Mesenchymal stem cell (in vitro differentiated cells and primary cell): ENCODE results near the gene ECPAS.
A peak's percentile ranks its signal among the peaks of the same experiment; 100 is the strongest.

Source experiments
- DNase-seq: peaks from one replicate; pipeline ENCODE4 v3.0.0-alpha.2; 2013
- H2AFZ ChIP-seq: one replicate; pipeline ENCODE4 v1.6.1; 2013; ENCODE audit warnings: low read depth, mild to moderate bottlenecking, control low read depth, inconsistent platforms, low read length, moderate library complexity
- H2AK5ac ChIP-seq: 2 replicates; pipeline ENCODE4 v1.6.1; 2013; ENCODE audit warnings: low read length, moderate library complexity, mild to moderate bottlenecking, inconsistent platforms; ENCODE audit not compliant: severe bottlenecking
- H2BK120ac ChIP-seq: one replicate; pipeline ENCODE4 v1.6.1; 2013; ENCODE audit warnings: low read depth, mild to moderate bottlenecking, inconsistent platforms, low read length, moderate library complexity
- H2BK12ac ChIP-seq, 2 experiments: one replicate each; pipeline ENCODE4 v1.6.1; 2013; ENCODE audit warnings: inconsistent platforms in 2 of 2, low read length in 2 of 2, mild to moderate bottlenecking in 2 of 2, moderate library complexity in 2 of 2, control low read depth in 1 of 2
- H2BK15ac ChIP-seq: one replicate; pipeline ENCODE4 v1.6.1; 2013; ENCODE audit warnings: mild to moderate bottlenecking, low read depth, inconsistent platforms; ENCODE audit not compliant: poor library complexity, severe bottlenecking
- H2BK5ac ChIP-seq: 2 replicates; pipeline ENCODE4 v1.6.1; 2013; ENCODE audit warnings: low read depth, mild to moderate bottlenecking, low read length, control low read depth, inconsistent platforms; ENCODE audit not compliant: poor library complexity, severe bottlenecking
- H3K14ac ChIP-seq, 2 experiments: one replicate each; pipeline ENCODE4 v1.6.1; 2013; ENCODE audit warnings: inconsistent platforms in 2 of 2, low read length in 2 of 2, control low read depth in 1 of 2, mild to moderate bottlenecking in 1 of 2, moderate library complexity in 1 of 2
- H3K18ac ChIP-seq, 2 experiments: one replicate each; pipeline ENCODE4 v1.6.1; 2013; ENCODE audit warnings: inconsistent platforms in 2 of 2, low read length in 2 of 2, control low read depth in 1 of 2, low read depth in 1 of 2, mild to moderate bottlenecking in 1 of 2
- H3K23ac ChIP-seq, 2 experiments: one replicate each; pipeline ENCODE4 v1.6.1; 2013; ENCODE audit warnings: inconsistent platforms in 2 of 2, low read length in 2 of 2, mild to moderate bottlenecking in 2 of 2, moderate library complexity in 2 of 2, control low read depth in 1 of 2
- H3K27ac ChIP-seq: 2 replicates; pipeline ENCODE4 v1.5.1; 2013; ENCODE audit warnings: mild to moderate bottlenecking, moderate library complexity, low read length, control low read depth, inconsistent platforms; ENCODE audit not compliant: poor library complexity, severe bottlenecking
- H3K27me3 ChIP-seq, 2 experiments: 2 replicates each; pipeline versions ENCODE4 v1.6.1 to v1.7.0; 2013; ENCODE audit warnings: low read length in 2 of 2, mild to moderate bottlenecking in 2 of 2, moderate library complexity in 2 of 2, control low read depth in 1 of 2, inconsistent platforms in 1 of 2; ENCODE audit not compliant: control insufficient read depth in 1 of 2, insufficient read depth in 1 of 2
- H3K36me3 ChIP-seq, 2 experiments: 2 replicates each; pipeline versions ENCODE4 v1.6.1 to v1.7.0; 2013; ENCODE audit warnings: low read length in 2 of 2, control low read depth in 1 of 2, inconsistent platforms in 1 of 2, low read depth in 1 of 2, mild to moderate bottlenecking in 1 of 2; ENCODE audit not compliant: insufficient read depth in 2 of 2, control insufficient read depth in 1 of 2
- H3K4ac ChIP-seq, 2 experiments: one replicate each; pipeline ENCODE4 v1.6.1; 2013; ENCODE audit warnings: inconsistent platforms in 2 of 2, low read length in 2 of 2, mild to moderate bottlenecking in 2 of 2, moderate library complexity in 2 of 2, control low read depth in 1 of 2, low read depth in 1 of 2
- H3K4me1 ChIP-seq: 2 replicates; pipeline ENCODE4 v1.6.1; 2013; ENCODE audit warnings: low read depth, low read length, control low read depth; ENCODE audit not compliant: control insufficient read depth, insufficient read depth
- H3K4me2 ChIP-seq: 2 replicates; pipeline ENCODE4 v1.6.1; 2013; ENCODE audit warnings: low read length, mild to moderate bottlenecking, inconsistent platforms; ENCODE audit not compliant: poor library complexity, severe bottlenecking
- H3K4me3 ChIP-seq, 2 experiments: 2 replicates each; pipeline versions ENCODE4 v1.5.1 to v1.7.0; 2013; ENCODE audit warnings: low read length in 2 of 2, mild to moderate bottlenecking in 2 of 2, control low read depth in 1 of 2, low read depth in 1 of 2; ENCODE audit not compliant: insufficient read depth in 1 of 2
- H3K79me1 ChIP-seq: replicated peaks from 2 replicates; pipeline ENCODE4 v1.6.1; 2013; ENCODE audit warnings: mild to moderate bottlenecking, control low read depth, low read length, inconsistent platforms; ENCODE audit not compliant: poor library complexity, severe bottlenecking
- H3K9ac ChIP-seq: 2 replicates; pipeline ENCODE4 v1.7.0; 2013; ENCODE audit warnings: mild to moderate bottlenecking, low read length, moderate library complexity
- H3K9me3 ChIP-seq: 2 replicates; pipeline ENCODE4 v1.7.0; 2013; ENCODE audit warnings: mild to moderate bottlenecking, low read length; ENCODE audit not compliant: control insufficient read depth
- H4K8ac ChIP-seq: one replicate; pipeline ENCODE4 v1.6.1; 2013; ENCODE audit warnings: inconsistent platforms, mild to moderate bottlenecking, low read length, moderate library complexity
- H4K91ac ChIP-seq: one replicate; pipeline ENCODE4 v1.6.1; 2013; ENCODE audit warnings: mild to moderate bottlenecking, low read length, inconsistent platforms
- WGBS: methylation state at CpG from one replicate; pipeline ENCODE4 v1.1.7; 2013; ENCODE audit warnings: mixed read lengths; 5-methylcytosine and 5-hydroxymethylcytosine counted together

The ECPAS gene

GRCh38 chr9:111433082-111433481 lies 51.1 kb downstream of the ECPAS start:
- Histone ChIP-seq H3K9me3 (no peaks in the 10 kb centered on the region), H3K18ac (no peak overlapping the region), H2BK5ac (no peak overlapping the region), H3K36me3 (peaks cover 6 to 87% of the 10 kb centered on the region in 2 experiments), H3K79me1 (peaks cover 13% of the 10 kb centered on the region), H3K27ac (no peak overlapping the region), H3K4ac (no peak overlapping the region), H4K91ac (no peak overlapping the region), H3K23ac (no peak overlapping the region), H2BK15ac (no peak overlapping the region), H3K27me3 (no peaks in the 10 kb centered on the region), H2BK120ac (no peak overlapping the region), H2AFZ (no peak overlapping the region), H3K4me2 (no peak overlapping the region), H2AK5ac (no peak overlapping the region), H2BK12ac (no peak overlapping the region), H3K14ac (no peak overlapping the region), H3K4me3 (no peak overlapping the region), H3K9ac (no peak overlapping the region), H4K8ac (no peak overlapping the region), H3K4me1 (peaks cover 2% of the 10 kb centered on the region)
- WGBS, result 97% methylated on average over 3 of the region's 3 CpGs
- DNase-seq, result no peak

GRCh38 chr9:111431684-111432083 lies 52.5 kb downstream of the ECPAS start:
- Histone ChIP-seq H4K8ac (no peak overlapping the region), H3K4me2 (no peak overlapping the region), H3K18ac (no peak overlapping the region), H3K14ac (no peak overlapping the region), H2BK120ac (no peak overlapping the region), H3K4me1 (no peaks in the 10 kb centered on the region), H3K4ac (no peak overlapping the region), H3K23ac (no peak overlapping the region), H3K36me3 (peaks cover 7 to 85% of the 10 kb centered on the region in 2 experiments), H2AK5ac (no peak overlapping the region), H3K4me3 (no peak overlapping the region), H2BK15ac (no peak overlapping the region), H3K27me3 (no peaks in the 10 kb centered on the region), H2BK5ac (no peak overlapping the region), H3K79me1 (peaks cover 14% of the 10 kb centered on the region), H4K91ac (no peak overlapping the region), H3K9me3 (no peaks in the 10 kb centered on the region), H3K27ac (no peak overlapping the region), H3K9ac (no peak overlapping the region), H2AFZ (no peak overlapping the region), H2BK12ac (no peak overlapping the region)
- WGBS, result 78% methylated on average over 1 of the region's 3 CpGs
- DNase-seq, result peak; percentile 31

- Histone ChIP-seq H2BK5ac (no peak overlapping the region), H3K36me3 (peaks cover 11 to 93% of the 10 kb centered on the region in 2 experiments), H3K18ac (no peak overlapping the region), H3K4ac (no peak overlapping the region), H3K23ac (no peak overlapping the region), H2BK15ac (no peak overlapping the region), H3K4me1 (no peaks in the 10 kb centered on the region), H2BK120ac (no peak overlapping the region), H3K14ac (no peak overlapping the region), H3K4me3 (no peak overlapping the region), H2AK5ac (no peak overlapping the region), H4K8ac (no peak overlapping the region), H3K27ac (no peak overlapping the region), H3K9me3 (no peaks in the 10 kb centered on the region), H3K4me2 (no peak overlapping the region), H3K27me3 (no peaks in the 10 kb centered on the region), H4K91ac (no peak overlapping the region), H2AFZ (no peak overlapping the region), H3K9ac (no peak overlapping the region), H2BK12ac (no peak overlapping the region), H3K79me1 (peaks cover 12% of the 10 kb centered on the region)
- DNase-seq, result no peak
These were observed 55.0 kb downstream of the ECPAS start for GRCh38 chr9:111429175-111429574.

GRCh38 chr9:111427186-111427585 lies 57.0 kb downstream of the ECPAS start:
- no peaks in the 10 kb centered on the region for H3K9me3 ChIP-seq
- H2AK5ac ChIP-seq, result no peak overlapping the region
- no peak overlapping the region for H2BK12ac ChIP-seq
- H3K23ac ChIP-seq, result no peak overlapping the region
- H4K91ac ChIP-seq, result no peak overlapping the region
- no peak overlapping the region for H4K8ac ChIP-seq
- peaks cover 12 to 95% of the 10 kb centered on the region in 2 experiments for H3K36me3 ChIP-seq
- H3K9ac ChIP-seq, result no peak overlapping the region
- no peak overlapping the region for H2AFZ ChIP-seq
- H3K18ac ChIP-seq, result no peak overlapping the region
- no peak overlapping the region for H3K4me2 ChIP-seq
- peaks cover 19% of the 10 kb centered on the region for H3K79me1 ChIP-seq
- H3K14ac ChIP-seq, result no peak overlapping the region
- H3K27me3 ChIP-seq, result no peaks in the 10 kb centered on the region
- no peak overlapping the region for H2BK5ac ChIP-seq
- H3K4me1 ChIP-seq, result no peaks in the 10 kb centered on the region
- peak; percentile 59 for DNase-seq
- no peak overlapping the region for H3K4ac ChIP-seq
- no peak overlapping the region for H3K27ac ChIP-seq
- no peak overlapping the region for H3K4me3 ChIP-seq
- no peak overlapping the region for H2BK120ac ChIP-seq
- no peak overlapping the region for H2BK15ac ChIP-seq
